Sigmoid colon (tissue), 4 donors: ENCODE measurements around the gene VSTM4.

Source experiments
- EP300 ChIP-seq, 4 donors: sonication (generic); formaldehyde crosslinking; IDR thresholded peaks; one replicate each; pipeline ENCODE4 v1.6.1; 2017; ENCODE audit warnings: antibody characterized with exemption in 4 of 4
- POLR2A ChIP-seq, 2 donors: fragments of 450-650 bp; IDR thresholded peaks; one replicate each; pipeline ENCODE4 v1.6.1; 2016; ENCODE audit warnings: antibody characterized with exemption in 2 of 2, mild to moderate bottlenecking in 2 of 2, moderate library complexity in 2 of 2
- POLR2AphosphoS5 ChIP-seq, 4 donors: sonication (generic); formaldehyde crosslinking; IDR thresholded peaks; one replicate each; pipeline ENCODE4 v1.6.1; 2017; ENCODE audit warnings: antibody characterized with exemption in 4 of 4
- TF ChIP-seq, protein P1 (sequence below), 4 experiments: fragments of 450-650 bp in 3 of 4; fragments of 200-600 bp in 1 of 4; IDR thresholded peaks; one replicate each; pipeline ENCODE4 v1.5.1; 2016 to 2019; ENCODE audit warnings: antibody characterized with exemption in 4 of 4, mild to moderate bottlenecking in 3 of 4, moderate library complexity in 2 of 4

DNA sequence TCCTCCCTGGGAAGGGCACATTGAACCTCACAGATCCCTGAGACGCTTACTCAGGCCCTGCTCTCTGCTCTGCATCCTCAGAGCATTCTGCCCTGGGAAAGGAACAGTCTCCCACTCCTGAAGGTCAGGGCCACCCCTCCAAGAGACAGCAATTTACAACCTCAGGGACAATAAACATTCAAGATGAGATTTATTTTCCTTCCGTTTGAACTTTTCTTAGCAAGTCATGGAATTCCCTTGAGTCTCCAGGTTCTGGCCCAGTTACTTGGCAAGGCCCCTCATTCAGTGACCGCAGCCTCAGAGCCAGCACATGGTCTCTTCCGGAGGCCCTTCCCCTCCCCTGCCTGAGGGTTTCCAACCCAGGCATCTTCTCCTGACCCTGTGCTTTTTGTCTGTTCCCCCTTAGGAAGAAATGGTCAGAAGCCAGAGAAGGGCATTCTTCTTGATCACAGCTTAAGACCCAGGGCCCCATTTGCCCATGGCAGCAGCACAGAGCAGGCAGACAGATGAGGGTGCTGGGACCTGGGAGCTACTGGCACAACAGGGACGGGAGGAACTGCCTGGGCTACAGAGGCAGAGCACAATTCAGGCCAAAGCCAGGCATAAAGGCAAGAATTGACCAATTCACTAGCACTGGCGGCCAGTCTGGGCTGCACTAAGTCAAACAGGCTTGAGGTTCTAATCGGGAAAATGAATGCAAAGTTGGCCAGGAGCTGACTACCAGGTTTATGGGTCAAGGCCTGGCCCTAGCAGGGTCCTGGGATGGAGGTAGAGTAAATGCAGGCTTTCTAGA, 56.7 kb downstream of the VSTM4 start:
- TF ChIP-seq, protein P1, sequence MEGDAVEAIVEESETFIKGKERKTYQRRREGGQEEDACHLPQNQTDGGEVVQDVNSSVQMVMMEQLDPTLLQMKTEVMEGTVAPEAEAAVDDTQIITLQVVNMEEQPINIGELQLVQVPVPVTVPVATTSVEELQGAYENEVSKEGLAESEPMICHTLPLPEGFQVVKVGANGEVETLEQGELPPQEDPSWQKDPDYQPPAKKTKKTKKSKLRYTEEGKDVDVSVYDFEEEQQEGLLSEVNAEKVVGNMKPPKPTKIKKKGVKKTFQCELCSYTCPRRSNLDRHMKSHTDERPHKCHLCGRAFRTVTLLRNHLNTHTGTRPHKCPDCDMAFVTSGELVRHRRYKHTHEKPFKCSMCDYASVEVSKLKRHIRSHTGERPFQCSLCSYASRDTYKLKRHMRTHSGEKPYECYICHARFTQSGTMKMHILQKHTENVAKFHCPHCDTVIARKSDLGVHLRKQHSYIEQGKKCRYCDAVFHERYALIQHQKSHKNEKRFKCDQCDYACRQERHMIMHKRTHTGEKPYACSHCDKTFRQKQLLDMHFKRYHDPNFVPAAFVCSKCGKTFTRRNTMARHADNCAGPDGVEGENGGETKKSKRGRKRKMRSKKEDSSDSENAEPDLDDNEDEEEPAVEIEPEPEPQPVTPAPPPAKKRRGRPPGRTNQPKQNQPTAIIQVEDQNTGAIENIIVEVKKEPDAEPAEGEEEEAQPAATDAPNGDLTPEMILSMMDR (IDR thresholded peaks at IDR 0.05): no peak
- no peak for TF ChIP-seq POLR2A (IDR thresholded peaks at IDR 0.05)
- no peak for TF ChIP-seq EP300 (IDR thresholded peaks at IDR 0.05)
- no peak for TF ChIP-seq POLR2AphosphoS5 (IDR thresholded peaks at IDR 0.05)
